Upper lobe of right lung (tissue), 1 donor: ENCODE data around the gene PNPLA5. TPM values are rescaled to one million over a fixed set of nuclear protein-coding genes. Genes with fewer than 3 reads are reported as not detected.

Source experiments
- ATAC-seq: fragments of 200-7000 bp; cut with Tn5 transposase; one replicate; pipeline ENCODE4 v1.9.1; 2020; ENCODE audit warnings: mild to moderate bottlenecking, moderate library complexity
- DNase-seq: peaks from one replicate; pipeline ENCODE4 v3.0.0-alpha.2; 2020
- H3K27ac ChIP-seq: fragments of 200-600 bp; one replicate; pipeline ENCODE4 v1.8.0; 2022
- H3K27me3 ChIP-seq: fragments of 200-600 bp; one replicate; pipeline ENCODE4 v1.8.0; 2022; ENCODE audit warnings: mild to moderate bottlenecking
- H3K36me3 ChIP-seq: fragments of 200-600 bp; one replicate; pipeline ENCODE4 v1.8.0; 2022
- H3K4me1 ChIP-seq: fragments of 200-600 bp; one replicate; pipeline ENCODE4 v1.8.0; 2022
- H3K4me3 ChIP-seq: fragments of 200-600 bp; one replicate; pipeline ENCODE4 v1.8.0; 2022; ENCODE audit warnings: mild to moderate bottlenecking
- H3K9me3 ChIP-seq: fragments of 200-600 bp; one replicate; pipeline ENCODE4 v1.8.0; 2022
- CTCF ChIP-seq: fragments of 200-600 bp; IDR thresholded peaks from one replicate; pipeline ENCODE4 v1.8.0; 2022; ENCODE audit warnings: antibody characterized with exemption
- intact Hi-C: fragments of 100-400 bp; cut with DNase I; formaldehyde crosslinking; loops from one replicate; pipeline ENCODE4 v1.11.0; 2022
- total RNA-seq: library from RNA; stranded (reverse); fragmentation: NEBNext Ultra II Directional; extraction: Animal tissue kit (Norgen Biotek cat#: 25700); gene quantifications from one replicate; pipeline ENCODE4 v1.2.1, GENCODE V29; 2021
- donor health status: DM: no; HTN: yes; CAD: no; lungs with severe emphysema.

Gene PNPLA5
- total RNA-seq, 1 donor from 2014 or later, result not detected

GRCh38 chr22:43887391-43887790, 4.4 kb downstream of the PNPLA5 start:
- ATAC-seq, result no peak
- no peak for TF ChIP-seq CTCF
- Histone ChIP-seq H3K4me3 (no peak overlapping the region), H3K27me3 (peaks cover 37% of the 10 kb centered on the region), H3K9me3 (no peaks in the 10 kb centered on the region), H3K4me1 (no peaks in the 10 kb centered on the region), H3K36me3 (no peaks in the 10 kb centered on the region), H3K27ac (no peak overlapping the region)
- intact Hi-C loops, result no loop called here
- DNase-seq, result peak; percentile 47

GRCh38 chr22:43886231-43886630, 5.6 kb downstream of the PNPLA5 start:
- no peak for TF ChIP-seq CTCF

GRCh38 chr22:43885786-43886185, 6.0 kb downstream of the PNPLA5 start:
- Histone ChIP-seq H3K9me3 (no peaks in the 10 kb centered on the region), H3K27me3 (peaks cover 21% of the 10 kb centered on the region), H3K4me1 (no peaks in the 10 kb centered on the region), H3K27ac (no peak overlapping the region), H3K4me3 (no peak overlapping the region), H3K36me3 (no peaks in the 10 kb centered on the region)
- DNase-seq, result peak; percentile 36
- intact Hi-C loops, result no loop called here
- no peak for TF ChIP-seq CTCF
- ATAC-seq, result no peak

More at GRCh38 chr22:43886231-43886630, 5.6 kb downstream of the PNPLA5 start:
- ATAC-seq, result no peak
- H3K27ac ChIP-seq, result no peak overlapping the region
- no peaks in the 10 kb centered on the region for H3K4me1 ChIP-seq
- no peak overlapping the region for H3K4me3 ChIP-seq
- no peaks in the 10 kb centered on the region for H3K9me3 ChIP-seq
- peaks cover 26% of the 10 kb centered on the region for H3K27me3 ChIP-seq
- intact Hi-C loops, result no loop called here
- H3K36me3 ChIP-seq, result no peaks in the 10 kb centered on the region
- DNase-seq, result peak; percentile 30

GRCh38 chr22:43885319-43885671, 6.5 kb downstream of the PNPLA5 start:
- TF ChIP-seq CTCF, result no peak
- Histone ChIP-seq H3K9me3 (no peaks in the 10 kb centered on the region), H3K27ac (no peak overlapping the region), H3K4me3 (no peak overlapping the region), H3K36me3 (no peaks in the 10 kb centered on the region), H3K27me3 (peaks cover 16% of the 10 kb centered on the region), H3K4me1 (no peaks in the 10 kb centered on the region)
- intact Hi-C loops, result no loop called here
- ATAC-seq (no peak), DNase-seq (no peak)

GRCh38 chr22:43884600-43885318, 7.1 kb downstream of the PNPLA5 start:
- DNase-seq (peak; percentile 82), ATAC-seq (peak; percentile 64)
- peaks cover 11% of the 10 kb centered on the region for H3K27me3 ChIP-seq
- intact Hi-C loops, result no loop called here
- H3K27ac ChIP-seq, result no peak overlapping the region
- no peaks in the 10 kb centered on the region for H3K9me3 ChIP-seq
- no peaks in the 10 kb centered on the region for H3K4me1 ChIP-seq
- no peak overlapping the region for H3K4me3 ChIP-seq
- peak; percentile 86 for TF ChIP-seq CTCF
- H3K36me3 ChIP-seq, result no peaks in the 10 kb centered on the region
